DOHH2 (cell line): Measurements from ENCODE around the gene EPHB3.

Experiments
- CTCF ChIP-seq: fragments of 200-600 bp; sonication (generic); IDR thresholded peaks from one replicate; pipeline ENCODE4 v1.5.1; 2014; ENCODE audit warnings: antibody characterized with exemption, mild to moderate bottlenecking, low read depth, low read length; ENCODE audit not compliant: poor library complexity, severe bottlenecking
- EZH2phosphoT487 ChIP-seq: fragments of 200-600 bp; sonication (generic); IDR thresholded peaks from 2 replicates; pipeline ENCODE4 v1.6.1; 2017; ENCODE audit warnings: borderline replicate concordance, mild to moderate bottlenecking, antibody characterized with exemption, low read length, moderate library complexity, mixed read lengths

GRCh38 chr3:184538666-184539431 lies 22.7 kb upstream of the EPHB3 start:
- no peak for TF ChIP-seq CTCF
- no peak for TF ChIP-seq EZH2phosphoT487
